HG03469 (cell line): ENCODE results near the gene DPEP1.

Experiments
- ATAC-seq: cut with Tn5 transposase; IDR thresholded peaks from one replicate; pipeline ENCODE4 v1.9.1; 2021; ENCODE audit warnings: mild to moderate bottlenecking, moderate library complexity, moderate number of reproducible peaks; ENCODE audit not compliant: unreplicated experiment

Gene DPEP1

DNA sequence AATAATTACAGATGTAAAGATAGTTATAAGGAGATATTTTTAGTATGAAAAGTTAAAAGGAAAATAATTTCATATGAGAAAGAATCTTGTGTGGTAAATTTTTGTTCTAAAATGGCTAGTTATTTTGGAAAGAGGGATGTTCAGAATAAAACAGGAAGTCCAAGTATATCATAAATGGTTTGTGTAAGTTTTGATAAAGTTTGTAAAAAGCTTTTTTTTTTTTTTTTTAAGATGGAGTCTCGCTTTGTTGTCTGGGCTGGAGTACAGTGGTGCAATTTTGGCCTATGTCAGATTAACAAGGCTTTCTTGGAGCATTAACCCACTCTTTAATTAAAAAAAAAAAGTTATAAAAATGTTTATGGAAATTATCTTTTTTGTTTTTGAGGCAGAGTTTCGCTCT, 64.8 kb downstream of the DPEP1 start:
- ATAC-seq = no peak

DNA sequence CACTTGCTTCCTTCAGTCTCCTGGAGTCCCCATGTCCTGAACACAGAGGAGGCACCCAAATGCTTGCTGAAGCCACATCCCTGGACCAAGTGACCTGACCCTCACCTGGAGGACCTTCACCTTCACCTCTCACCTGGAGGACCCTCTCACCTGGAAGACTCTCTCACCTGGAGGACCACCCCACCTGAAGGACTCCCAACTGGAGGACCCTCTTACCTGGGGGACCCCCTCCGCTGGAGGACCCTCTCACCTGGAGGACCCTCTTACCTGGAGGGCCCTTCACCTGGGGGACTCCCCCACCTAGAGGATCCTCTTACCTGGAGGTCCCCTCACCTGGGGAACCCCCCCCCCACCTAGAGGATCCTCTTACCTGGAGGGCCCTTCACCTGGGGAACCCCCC, 72.5 kb downstream of the DPEP1 start:
- no peak for ATAC-seq

DNA sequence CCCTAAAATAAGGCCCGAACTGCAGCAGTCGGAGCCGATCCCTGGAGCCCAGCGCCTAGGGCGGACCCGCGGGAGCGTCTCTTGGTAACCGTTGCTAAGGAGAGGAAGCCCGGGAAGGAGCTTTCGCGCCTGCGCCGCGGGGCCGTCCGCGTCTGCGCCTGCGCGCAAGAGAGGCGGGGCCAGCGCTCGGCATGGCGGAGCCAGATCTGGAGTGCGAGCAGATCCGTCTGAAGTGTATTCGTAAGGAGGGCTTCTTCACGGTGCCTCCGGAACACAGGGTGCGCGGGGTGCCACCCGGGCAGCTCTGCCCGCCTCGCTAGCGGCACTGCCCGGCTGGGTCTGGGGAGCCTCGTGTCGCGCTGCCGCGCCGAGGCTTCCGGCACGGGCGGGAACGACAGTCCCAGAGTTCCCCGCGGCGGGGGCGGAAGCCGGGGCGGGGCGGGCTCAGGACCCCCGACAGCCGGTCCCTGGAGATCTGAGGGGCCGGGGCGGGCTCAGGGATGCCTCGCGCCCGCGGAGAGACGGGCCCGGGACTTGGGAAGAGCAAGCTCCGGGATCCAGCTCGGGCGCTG, 73.2 kb downstream of the DPEP1 start, which contains the start of gene CDK10:
Gene CDK10, plus strand, starts transcription at position 170 of the 572 bp plus-strand sequence. Its CDS starts 22 bp downstream, at position 192.
- ATAC-seq = peak; percentile 69

- peak; percentile 8 for ATAC-seq
These were observed 73.9 kb downstream of the DPEP1 start for GRCh38 chr16:89687092-89687940.
